Measurements from ENCODE around the gene NLRP12.

The NLRP12 gene

GRCh38 chr19:53823380-53824120 lies 564 bp downstream of the NLRP12 start:
- Histone ChIP-seq H3K27me3 (replicated peaks) (no peaks in the 10 kb centered on the region), H3K4me3 (ENCODE audit: low read depth, low read length) (no peak overlapping the region), H3K27ac (no peak overlapping the region), H3K36me3 (replicated peaks) (no peaks in the 10 kb centered on the region)
- in situ Hi-C loops (cut with HindIII; ENCODE audit: low pct_ligation_motif_present, low sequenced_read_pairs), result no loop called here
- DNase-seq, result no peak
- no peak for TF ChIP-seq CTCF (IDR thresholded peaks at IDR 0.05; ENCODE audit: low read depth, low read length, missing control alignments)

- in situ Hi-C loops (cut with HindIII; ENCODE audit: low pct_ligation_motif_present, low sequenced_read_pairs), result no loop called here
- Histone ChIP-seq H3K36me3 (replicated peaks) (no peaks in the 10 kb centered on the region), H3K27me3 (replicated peaks) (no peaks in the 10 kb centered on the region), H3K27ac (no peak overlapping the region), H3K4me3 (ENCODE audit: low read depth, low read length) (no peak overlapping the region)
- DNase-seq, result no peak
- TF ChIP-seq CTCF (IDR thresholded peaks at IDR 0.05; ENCODE audit: low read depth, low read length, missing control alignments), result no peak
Observed at GRCh38 chr19:53819861-53820260, 4.3 kb downstream of the NLRP12 start.

- DNase-seq, result no peak
- Histone ChIP-seq H3K4me3 (ENCODE audit: low read depth, low read length) (no peak overlapping the region), H3K27ac (no peak overlapping the region), H3K27me3 (replicated peaks) (no peaks in the 10 kb centered on the region), H3K36me3 (replicated peaks) (no peaks in the 10 kb centered on the region)
- no peak for TF ChIP-seq CTCF (IDR thresholded peaks at IDR 0.05; ENCODE audit: low read depth, low read length, missing control alignments)
- in situ Hi-C loops (cut with HindIII; ENCODE audit: low pct_ligation_motif_present, low sequenced_read_pairs), result no loop called here
Observed at GRCh38 chr19:53818756-53819155, 5.4 kb downstream of the NLRP12 start.

GRCh38 chr19:53813996-53814395 lies 10.1 kb downstream of the NLRP12 start:
- no peak overlapping the region for H3K4me3 ChIP-seq (ENCODE audit: low read depth, low read length)
- no peak overlapping the region for H3K27ac ChIP-seq
- no peaks in the 10 kb centered on the region for H3K36me3 ChIP-seq (replicated peaks)
- TF ChIP-seq CTCF (IDR thresholded peaks at IDR 0.05; ENCODE audit: low read depth, low read length, missing control alignments), result no peak
- no peaks in the 10 kb centered on the region for H3K27me3 ChIP-seq (replicated peaks)
- in situ Hi-C loops (cut with HindIII; ENCODE audit: low pct_ligation_motif_present, low sequenced_read_pairs), result no loop called here
- DNase-seq, result no peak

GRCh38 chr19:53812335-53812734 lies 11.8 kb downstream of the NLRP12 start:
- Histone ChIP-seq H3K27me3 (replicated peaks) (no peaks in the 10 kb centered on the region), H3K27ac (no peak overlapping the region), H3K36me3 (replicated peaks) (no peaks in the 10 kb centered on the region), H3K4me3 (ENCODE audit: low read depth, low read length) (no peak overlapping the region)
- TF ChIP-seq CTCF (IDR thresholded peaks at IDR 0.05; ENCODE audit: low read depth, low read length, missing control alignments), result peak; percentile 45
- in situ Hi-C loops (cut with HindIII; ENCODE audit: low pct_ligation_motif_present, low sequenced_read_pairs), result no loop called here
- DNase-seq, result no peak

GRCh38 chr19:53810891-53811290 lies 13.2 kb downstream of the NLRP12 start:
- Histone ChIP-seq H3K27me3 (replicated peaks) (no peaks in the 10 kb centered on the region), H3K4me3 (ENCODE audit: low read depth, low read length) (no peak overlapping the region), H3K27ac (no peak overlapping the region), H3K36me3 (replicated peaks) (no peaks in the 10 kb centered on the region)
- in situ Hi-C loops (cut with HindIII; ENCODE audit: low pct_ligation_motif_present, low sequenced_read_pairs), result no loop called here
- no peak for TF ChIP-seq CTCF (IDR thresholded peaks at IDR 0.05; ENCODE audit: low read depth, low read length, missing control alignments)
- no peak for DNase-seq
